Heart left ventricle (tissue), 13 donors: ENCODE results near the gene KRABD2.

Experiments used
- POLR2A ChIP-seq, 2 donors: fragments of 450-650 bp; IDR thresholded peaks; one replicate each; pipeline ENCODE4 v1.6.1; 2017; ENCODE audit warnings: antibody characterized with exemption in 2 of 2, mild to moderate bottlenecking in 2 of 2, moderate library complexity in 2 of 2
- TF ChIP-seq, protein P1 (sequence below), 12 donors: fragments of 200-600 bp; sonication (generic) in 4 of 12; IDR thresholded peaks; one replicate each; pipeline versions ENCODE4 v1.5.0 to v1.8.0; 2018 to 2022; ENCODE audit warnings: antibody characterized with exemption in 12 of 12, mild to moderate bottlenecking in 5 of 12
- donor health status: ischemic (EF 13 %, LVEDD 7.1; RV severe dilation, severe dysfunction).
- donor health status: DM: no; HTN: yes; CAD: no.
- donor health status: DM: no; HTN: no; CAD: no.
- donor health status: ischemic (EF 25% LVEDD 6.9; RV normal size, moderate dysfunction).
- donor health status: ischemic (EF 25% LVEDD 5.7; RV mildly dilated, moderate dysfunction).
- donor health status: ischemic (EF 35%, LVEDD 5.7; RV mildly dilated, moderate dysfunction).
- donor health status: nonischemic (EF 11% LVEDD 7.7; RV severe dilation, severe dysfunction).
- donor health status: DM: yes; HTN: yes; CAD: no.
- donor health status: PGD.
- donor health status: ischemic (EF 29% LVEDD 5.4; RV normal size, mild dysfunction).
- donor health status: nonischemic (EF 23%, LVEDD 6.1; RV moderate dilation, normal function).

DNA sequence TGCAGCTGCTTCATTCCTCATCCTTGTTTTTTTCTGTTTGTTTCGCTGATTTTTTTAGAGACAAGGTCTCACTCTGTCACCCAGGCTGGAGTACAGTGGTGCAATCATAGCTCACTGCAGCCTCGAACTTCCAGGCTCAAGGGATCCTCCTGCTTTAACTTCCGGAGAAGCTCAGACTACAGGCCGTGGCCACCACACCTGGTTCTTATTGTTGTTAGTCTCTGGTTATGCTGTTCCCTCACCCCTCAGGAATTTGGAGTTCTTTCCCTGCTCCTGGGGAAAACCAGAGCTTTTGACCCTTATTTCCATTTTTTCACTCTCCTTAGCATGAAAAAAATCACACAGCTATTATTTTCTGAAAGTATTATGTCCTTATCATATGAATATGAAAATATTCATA is 35.0 kb downstream of the KRABD2 start:
- no peak for TF ChIP-seq POLR2A (IDR thresholded peaks at IDR 0.05)
- TF ChIP-seq, protein P1, sequence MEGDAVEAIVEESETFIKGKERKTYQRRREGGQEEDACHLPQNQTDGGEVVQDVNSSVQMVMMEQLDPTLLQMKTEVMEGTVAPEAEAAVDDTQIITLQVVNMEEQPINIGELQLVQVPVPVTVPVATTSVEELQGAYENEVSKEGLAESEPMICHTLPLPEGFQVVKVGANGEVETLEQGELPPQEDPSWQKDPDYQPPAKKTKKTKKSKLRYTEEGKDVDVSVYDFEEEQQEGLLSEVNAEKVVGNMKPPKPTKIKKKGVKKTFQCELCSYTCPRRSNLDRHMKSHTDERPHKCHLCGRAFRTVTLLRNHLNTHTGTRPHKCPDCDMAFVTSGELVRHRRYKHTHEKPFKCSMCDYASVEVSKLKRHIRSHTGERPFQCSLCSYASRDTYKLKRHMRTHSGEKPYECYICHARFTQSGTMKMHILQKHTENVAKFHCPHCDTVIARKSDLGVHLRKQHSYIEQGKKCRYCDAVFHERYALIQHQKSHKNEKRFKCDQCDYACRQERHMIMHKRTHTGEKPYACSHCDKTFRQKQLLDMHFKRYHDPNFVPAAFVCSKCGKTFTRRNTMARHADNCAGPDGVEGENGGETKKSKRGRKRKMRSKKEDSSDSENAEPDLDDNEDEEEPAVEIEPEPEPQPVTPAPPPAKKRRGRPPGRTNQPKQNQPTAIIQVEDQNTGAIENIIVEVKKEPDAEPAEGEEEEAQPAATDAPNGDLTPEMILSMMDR (IDR thresholded peaks at IDR 0.05) = no peak
